Psoas muscle (tissue), 8 donors: ENCODE results near the gene BOK. TPM values are rescaled to one million over a fixed set of nuclear protein-coding genes. Genes with fewer than 3 reads are reported as not detected.

ENCODE experiments used
- ATAC-seq, 4 donors: fragments of 200-7000 bp; cut with Tn5 transposase; one replicate each; pipeline ENCODE4 v1.9.1; 2020; ENCODE audit warnings: moderate library complexity in 3 of 4, mild to moderate bottlenecking in 2 of 4
- DNase-seq, 2 donors: peaks; one replicate each; pipeline ENCODE4 v3.0.0-alpha.2; 2020
- H3K27ac ChIP-seq: fragments of 200-600 bp; one replicate; pipeline ENCODE4 v1.8.0; 2022
- H3K27me3 ChIP-seq, 3 donors: fragments of 200-600 bp in 1 of 3; one replicate each; pipeline versions ENCODE4 v1.6.1 to v1.8.0; 2013 to 2022; ENCODE audit warnings: low read length in 2 of 3, mild to moderate bottlenecking in 2 of 3, moderate library complexity in 1 of 3; ENCODE audit not compliant: insufficient read depth in 3 of 3
- H3K36me3 ChIP-seq, 2 donors: fragments of 200-600 bp in 1 of 2; one replicate each; pipeline versions ENCODE4 v1.6.1 to v1.8.0; 2013 to 2022; ENCODE audit warnings: low read depth in 1 of 2, mild to moderate bottlenecking in 1 of 2, moderate library complexity in 1 of 2; ENCODE audit not compliant: insufficient read depth in 1 of 2
- H3K4me1 ChIP-seq: fragments of 200-600 bp; one replicate; pipeline ENCODE4 v1.8.0; 2022
- H3K4me3 ChIP-seq: fragments of 200-600 bp; one replicate; pipeline ENCODE4 v1.8.0; 2022; ENCODE audit warnings: mild to moderate bottlenecking
- H3K9me3 ChIP-seq: fragments of 200-600 bp; one replicate; pipeline ENCODE4 v1.8.0; 2022
- CTCF ChIP-seq: fragments of 200-600 bp; IDR thresholded peaks from one replicate; pipeline ENCODE4 v1.8.0; 2022; ENCODE audit warnings: antibody characterized with exemption
- WGBS, 3 donors: extraction: QIAGEN DNeasy Blood & Tissue Kit; methylation state at CpG; one replicate each; pipeline versions ENCODE4 v1.1.6 to v1.1.7; 2013; 5-methylcytosine and 5-hydroxymethylcytosine counted together
- intact Hi-C, 2 donors: fragments of 100-400 bp; cut with DNase I; formaldehyde crosslinking; loops; one replicate each; pipeline versions ENCODE4 v1.11.0 to v1.14.2; 2022
- polyA plus RNA-seq, 3 donors: library from polyadenylated mRNA; stranded (reverse); fragments of 200-250 nt; gene quantifications; one replicate each; pipeline ENCODE4 v1.2.3, GENCODE V29; 2013
- total RNA-seq, 4 donors: library from RNA; stranded (reverse); fragmentation: NEBNext Ultra II Directional in 2 of 4; extraction: Animal tissue kit (Norgen Biotek cat#: 25700) in 2 of 4; gene quantifications; one replicate each; pipeline versions ENCODE4 v1.2.1 to v1.2.4, GENCODE V29; 2021 to 2023
- donor health status: healthy with polysubstance abuse.
- donor health status: DM: no; HTN: no; CAD: no; lungs with moderate emphysema.
- donor health status: Bipolar disorder and iron deficiency.
- donor health status: healthy.
- donor health status: DM: yes; HTN: yes; CAD: no.
- donor health status: DM: no; HTN: no; CAD: no.
- donor health status: DM: no; HTN: no; CAD: no.
- donor health status: DM: yes; HTN: yes; CAD: no.

Gene BOK
- total and polyA plus RNA-seq, 7 donors: 1.3 to 12.8 (median 3.6) TPM

- ATAC-seq (no peak), DNase-seq (no peak)
- Histone ChIP-seq H3K4me3 (no peak overlapping the region), H3K27me3 (peaks cover 0 to 39% (median 12%) of the 10 kb centered on the region in 3 donors), H3K4me1 (peaks cover 8% of the 10 kb centered on the region), H3K27ac (no peak overlapping the region), H3K36me3 (no peaks in the 10 kb centered on the region), H3K9me3 (peaks cover 5% of the 10 kb centered on the region)
- TF ChIP-seq CTCF: no peak
- intact Hi-C loops: no loop called here
- 79 to 85% (median 81%) methylated on average over 7 of the region's 7 CpGs for WGBS, 3 donors
These were observed 3.8 kb upstream of the BOK start for GRCh38 chr2:241554610-241555322.

GRCh38 chr2:241555711-241556110, 2.8 kb upstream of the BOK start:
- DNase-seq (no peak), ATAC-seq (no peak)
- H3K9me3 ChIP-seq: peaks cover 5% of the 10 kb centered on the region
- H3K27ac ChIP-seq: no peak overlapping the region
- intact Hi-C loops: no loop called here
- TF ChIP-seq CTCF: no peak
- WGBS, 3 donors: 46 to 71% (median 68%) methylated on average over 3 of the region's 3 CpGs
- H3K27me3 ChIP-seq: peaks cover 0 to 49% (median 14%) of the 10 kb centered on the region in 3 donors
- H3K4me1 ChIP-seq: peaks cover 14% of the 10 kb centered on the region
- no peak overlapping the region for H3K4me3 ChIP-seq
- H3K36me3 ChIP-seq: no peaks in the 10 kb centered on the region

- H3K27ac ChIP-seq: no peak overlapping the region
- ATAC-seq (no peak), DNase-seq (no peak)
- peaks cover 14% of the 10 kb centered on the region for H3K4me1 ChIP-seq
- intact Hi-C loops: no loop called here
- peaks cover 0 to 49% (median 13%) of the 10 kb centered on the region in 3 donors for H3K27me3 ChIP-seq
- no peaks in the 10 kb centered on the region for H3K36me3 ChIP-seq
- no peak overlapping the region for H3K4me3 ChIP-seq
- peaks cover 5% of the 10 kb centered on the region for H3K9me3 ChIP-seq
- no peak for TF ChIP-seq CTCF
These were observed 1.8 kb upstream of the BOK start for GRCh38 chr2:241556746-241557145.

GRCh38 chr2:241559323-241560161, 997 bp downstream of the BOK start:
- Histone ChIP-seq H3K27me3 (peaks cover 0 to 49% (median 13%) of the 10 kb centered on the region in 3 donors), H3K36me3 (no peaks in the 10 kb centered on the region), H3K4me1 (peaks cover 14% of the 10 kb centered on the region), H3K4me3 (peak overlapping the region; percentile 70), H3K27ac (peak overlapping the region; percentile 36), H3K9me3 (peaks cover 5% of the 10 kb centered on the region)
- TF ChIP-seq CTCF: no peak
- intact Hi-C loops: no loop called here
- DNase-seq (no peak), ATAC-seq (peak; percentile 34 to 61 (median 52))
- WGBS, 3 donors: 5 to 15% (median 6%) methylated on average over 36 to 78 of the region's 78 CpGs
